HEK293 (cell line): ENCODE data around the gene SYNDIG1.

Experiments used
- CTCF ChIA-PET: fragments of 350-600 bp; formaldehyde crosslinking; extraction: SDS; loops from one replicate; lab custom pipeline; 2021; ENCODE audit warnings: antibody characterized with exemption; lab: Yijun Ruan, JAX
- POLR2A ChIA-PET: fragments of 300-600 bp; formaldehyde crosslinking; extraction: SDS; loops from one replicate; lab custom pipeline; 2020; ENCODE audit warnings: antibody characterized with exemption, inconsistent platforms; lab: Yijun Ruan, JAX
- H3K27ac ChIP-seq: fragments of 200-500 bp; sonication (Bioruptor generic); 2 replicates; pipeline ENCODE4 v1.5.1; 2014; ENCODE audit warnings: low read depth, low read length, control low read depth, inconsistent platforms; ENCODE audit errors: extremely low read depth
- H3K36me3 ChIP-seq, 2 experiments: fragments of 200-500 bp in 1 of 2; sonication (Bioruptor generic) in 1 of 2; 1 replicate in 1 of 2; 2 replicates in 1 of 2; pipeline ENCODE4 v1.5.1; 2014 to 2017; ENCODE audit warnings: inconsistent platforms in 2 of 2, low read length in 2 of 2; ENCODE audit not compliant: control insufficient read depth in 2 of 2, insufficient read depth in 1 of 2
- H3K4me1 ChIP-seq: fragments of 200-500 bp; sonication (Bioruptor generic); 2 replicates; pipeline ENCODE4 v1.5.1; 2014; ENCODE audit warnings: mild to moderate bottlenecking, low read length, inconsistent platforms; ENCODE audit not compliant: control insufficient read depth, insufficient read depth
- H3K4me3 ChIP-seq: 2 replicates; pipeline ENCODE4 v1.5.1; 2011; ENCODE audit warnings: low read depth, mild to moderate bottlenecking, control low read depth, low read length, moderate library complexity
- H3K9me3 ChIP-seq: fragments of 200-500 bp; sonication (Bioruptor generic); 2 replicates; pipeline ENCODE4 v1.5.1; 2014; ENCODE audit warnings: low read depth, low read length, inconsistent platforms; ENCODE audit not compliant: control insufficient read depth, insufficient read depth
- BCL11A ChIP-seq: fragments of 450-650 bp; formaldehyde crosslinking; IDR thresholded peaks from 2 replicates; pipeline ENCODE4 v1.5.1; 2016; ENCODE audit warnings: low read depth, missing biosample characterization, missing genetic modification characterization
- FEZF1 ChIP-seq: fragments of 450-650 bp; formaldehyde crosslinking; IDR thresholded peaks from 2 replicates; pipeline ENCODE4 v1.5.1; 2016; ENCODE audit warnings: missing biosample characterization, missing genetic modification characterization
- GLI2 ChIP-seq: fragments of 450-650 bp; formaldehyde crosslinking; IDR thresholded peaks from 2 replicates; pipeline ENCODE4; 2017; ENCODE audit warnings: missing biosample characterization, missing genetic modification characterization, low read depth, borderline replicate concordance
- SETDB1 ChIP-seq: IDR thresholded peaks from one replicate; pipeline ENCODE4 v1.6.1; 2017; ENCODE audit warnings: mild to moderate bottlenecking, low read length, moderate library complexity, mixed read lengths; ENCODE audit not compliant: insufficient read length
- SP3 ChIP-seq: fragments of 450-650 bp; formaldehyde crosslinking; IDR thresholded peaks from 2 replicates; pipeline ENCODE4 v1.5.1; 2016; ENCODE audit warnings: missing biosample characterization, missing genetic modification characterization
- WT1 ChIP-seq: fragments of 450-650 bp; formaldehyde crosslinking; IDR thresholded peaks from 2 replicates; pipeline ENCODE4 v1.5.1; 2016; ENCODE audit warnings: missing biosample characterization, missing genetic modification characterization
- ZBTB11 ChIP-seq: fragments of 450-650 bp; formaldehyde crosslinking; conservative IDR thresholded peaks from 2 replicates; pipeline ENCODE4 v1.5.1; 2016; ENCODE audit warnings: low read depth, missing biosample characterization, missing genetic modification characterization
- ZNF10 ChIP-seq: fragments of 450-650 bp; formaldehyde crosslinking; IDR thresholded peaks from 2 replicates; pipeline ENCODE4 v1.5.1; 2017; ENCODE audit warnings: missing biosample characterization, missing genetic modification characterization
- ZNF155 ChIP-seq: fragments of 450-650 bp; formaldehyde crosslinking; IDR thresholded peaks from 2 replicates; pipeline ENCODE4 v1.5.1; 2016; ENCODE audit warnings: missing biosample characterization, missing genetic modification characterization
- ZNF16 ChIP-seq: fragments of 450-650 bp; formaldehyde crosslinking; IDR thresholded peaks from 2 replicates; pipeline ENCODE4 v1.5.1; 2016; ENCODE audit warnings: low read depth, missing biosample characterization, missing genetic modification characterization
- ZNF2 ChIP-seq: fragments of 450-650 bp; formaldehyde crosslinking; IDR thresholded peaks from 2 replicates; pipeline ENCODE4 v1.5.1; 2016; ENCODE audit warnings: missing biosample characterization, missing genetic modification characterization
- ZNF221 ChIP-seq: fragments of 450-650 bp; formaldehyde crosslinking; IDR thresholded peaks from 2 replicates; pipeline ENCODE4 v1.5.1; 2017; ENCODE audit warnings: missing biosample characterization, missing genetic modification characterization, borderline replicate concordance
- ZNF423 ChIP-seq: fragments of 450-650 bp; formaldehyde crosslinking; IDR thresholded peaks from 2 replicates; pipeline ENCODE4 v1.5.1; 2016; ENCODE audit warnings: missing biosample characterization, missing genetic modification characterization
- ZNF48 ChIP-seq: fragments of 450-650 bp; formaldehyde crosslinking; IDR thresholded peaks from 2 replicates; pipeline ENCODE4 v1.5.1; 2016; ENCODE audit warnings: missing biosample characterization, missing genetic modification characterization
- ZNF510 ChIP-seq: fragments of 450-650 bp; formaldehyde crosslinking; IDR thresholded peaks from 2 replicates; pipeline ENCODE4 v1.5.1; 2018; ENCODE audit warnings: mild to moderate bottlenecking, missing genetic modification characterization, missing biosample characterization; ENCODE audit not compliant: insufficient replicate concordance
- ZNF580 ChIP-seq: fragments of 450-650 bp; formaldehyde crosslinking; IDR thresholded peaks from 2 replicates; pipeline ENCODE4 v1.5.1; 2016; ENCODE audit warnings: missing biosample characterization, missing genetic modification characterization
- ZNF670 ChIP-seq: fragments of 450-650 bp; formaldehyde crosslinking; IDR thresholded peaks from 2 replicates; pipeline ENCODE4 v1.5.1; 2016; ENCODE audit warnings: missing biosample characterization, missing genetic modification characterization, low read depth
- ZSCAN5A ChIP-seq: fragments of 450-650 bp; formaldehyde crosslinking; IDR thresholded peaks from 2 replicates; pipeline ENCODE4 v1.5.1; 2016; ENCODE audit warnings: missing biosample characterization, missing genetic modification characterization

Gene SYNDIG1

GRCh38 chr20:24581443-24582170 is 112.2 kb downstream of the SYNDIG1 start:
- Histone ChIP-seq H3K36me3 (no peaks in the 10 kb centered on the region), H3K4me1 (no peaks in the 10 kb centered on the region), H3K4me3 (no peak overlapping the region), H3K27ac (no peak overlapping the region), H3K9me3 (no peaks in the 10 kb centered on the region)
- POLR2A ChIA-PET = no interaction called here
- CTCF ChIA-PET = no interaction called here
- TF ChIP-seq FEZF1 = no peak
- no peak for TF ChIP-seq ZNF423
- no peak for TF ChIP-seq ZBTB11 (tag by site-specific recombination)
- TF ChIP-seq ZNF10 (tag by site-specific recombination) = no peak
- TF ChIP-seq ZNF155 = no peak
- no peak for TF ChIP-seq WT1 (tag by site-specific recombination)
- no peak for TF ChIP-seq ZNF16 (tag by site-specific recombination)
- TF ChIP-seq ZNF221 (tag by site-specific recombination) = no peak
- no peak for TF ChIP-seq SP3 (tag by site-specific recombination)
- no peak for TF ChIP-seq ZSCAN5A (tag by site-specific recombination)
- TF ChIP-seq GLI2 (tag by site-specific recombination) = no peak
- no peak for TF ChIP-seq SETDB1
- TF ChIP-seq ZNF670 = no peak
- no peak for TF ChIP-seq ZNF510 (tag by site-specific recombination)
- TF ChIP-seq ZNF2 (tag by site-specific recombination) = no peak
- TF ChIP-seq ZNF580 (tag by site-specific recombination) = no peak

- no peaks in the 10 kb centered on the region for H3K4me1 ChIP-seq
- no peak for TF ChIP-seq ZNF48
- TF ChIP-seq BCL11A (tag by site-specific recombination) = no peak
- CTCF ChIA-PET = no interaction called here
- no peak overlapping the region for H3K4me3 ChIP-seq
- H3K9me3 ChIP-seq = no peaks in the 10 kb centered on the region
- H3K27ac ChIP-seq = no peak overlapping the region
- no peaks in the 10 kb centered on the region for H3K36me3 ChIP-seq
- POLR2A ChIA-PET = no interaction called here
These were observed 113.1 kb downstream of the SYNDIG1 start for GRCh38 chr20:24582373-24583168.
